Effector memory CD8-positive, alpha-beta T cell (primary cell): Measurements from ENCODE around the gene PSAT1.
A peak's percentile ranks its signal among the peaks of the same experiment; 100 is the strongest.
"Not testable (repeated sequence)": the region's sequence is repeated elsewhere in the genome, so short reads cannot be mapped to it uniquely, and the experiment has no call there.

ENCODE experiments used
- ATAC-seq: fragments of 150-1000 bp; cut with Tn5 transposase; replicated peaks from 2 replicates; pipeline ENCODE4 v1.10.0; 2021; ENCODE audit warnings: mild to moderate bottlenecking, moderate library complexity
- DNase-seq, 3 experiments: peaks; one replicate each; pipeline ENCODE4 v3.0.0; 2021
- H3K27ac Mint-ChIP-seq, 2 donors: one replicate each; pipeline ENCODE4 v1.8.0; 2022; ENCODE audit warnings: mild to moderate bottlenecking in 2 of 2, mixed read lengths in 2 of 2, moderate library complexity in 2 of 2
- H3K27me3 Mint-ChIP-seq, 2 donors: one replicate each; pipeline ENCODE4 v1.8.0; 2022; ENCODE audit warnings: mixed read lengths in 2 of 2
- H3K36me3 Mint-ChIP-seq: one replicate; pipeline ENCODE4 v1.8.0; 2022; ENCODE audit warnings: mild to moderate bottlenecking, moderate library complexity, mixed read lengths; ENCODE audit not compliant: insufficient read depth
- H3K4me1 Mint-ChIP-seq, 2 donors: one replicate each; pipeline ENCODE4 v1.8.0; 2022; ENCODE audit warnings: low read depth in 2 of 2, mixed read lengths in 2 of 2
- H3K4me3 Mint-ChIP-seq, 2 donors: one replicate each; pipeline ENCODE4 v1.8.0; 2022; ENCODE audit warnings: mild to moderate bottlenecking in 2 of 2, mixed read lengths in 2 of 2, moderate library complexity in 2 of 2
- H3K9me3 Mint-ChIP-seq, 2 donors: one replicate each; pipeline ENCODE4 v1.8.0; 2022; ENCODE audit warnings: mixed read lengths in 2 of 2

The PSAT1 gene

DNA sequence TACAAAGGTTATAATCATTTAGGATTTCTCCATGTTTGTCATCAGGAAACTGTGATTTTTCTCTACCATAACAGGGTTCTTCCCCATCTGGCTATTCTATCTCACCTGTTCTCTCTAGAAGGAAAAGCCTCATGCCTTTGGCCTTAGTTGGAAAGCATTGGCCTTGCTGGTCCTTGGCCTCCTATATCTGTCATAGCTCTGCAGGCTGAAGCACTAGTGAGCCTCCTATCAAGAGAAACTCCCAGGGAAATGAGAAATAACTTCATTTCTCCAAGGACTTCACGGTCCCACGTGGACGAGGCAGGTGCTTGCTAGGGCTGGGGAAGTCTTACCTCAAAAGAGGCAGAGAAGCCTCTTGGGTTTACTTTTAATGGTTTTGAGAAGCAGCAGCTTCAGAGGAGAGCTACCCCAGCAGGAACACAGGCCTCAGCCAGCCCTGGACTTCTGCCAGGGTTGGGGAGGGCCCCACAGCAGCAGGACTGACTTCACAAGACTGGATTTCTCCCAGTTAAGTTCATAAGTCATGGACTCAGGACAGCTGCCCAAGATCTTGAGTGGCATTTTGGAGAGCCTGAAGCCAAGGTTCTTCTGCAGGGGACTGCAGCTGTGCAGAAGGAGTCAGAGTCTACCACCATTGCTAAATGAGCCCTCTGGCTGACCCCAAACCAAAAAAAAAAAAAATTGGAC is 15.8 kb upstream of the PSAT1 start:
- ATAC-seq = no peak
- Mint-ChIP-seq H3K36me3 (no peaks in the 10 kb centered on the region), H3K27me3 (peaks cover 0 to 5% of the 10 kb centered on the region in 2 donors), H3K4me1 (no peaks in the 10 kb centered on the region), H3K9me3 (peaks cover 0 to 1% of the 10 kb centered on the region in 2 donors), H3K4me3 (no peak overlapping the region), H3K27ac (no peak overlapping the region)
- DNase-seq = no peak

DNA sequence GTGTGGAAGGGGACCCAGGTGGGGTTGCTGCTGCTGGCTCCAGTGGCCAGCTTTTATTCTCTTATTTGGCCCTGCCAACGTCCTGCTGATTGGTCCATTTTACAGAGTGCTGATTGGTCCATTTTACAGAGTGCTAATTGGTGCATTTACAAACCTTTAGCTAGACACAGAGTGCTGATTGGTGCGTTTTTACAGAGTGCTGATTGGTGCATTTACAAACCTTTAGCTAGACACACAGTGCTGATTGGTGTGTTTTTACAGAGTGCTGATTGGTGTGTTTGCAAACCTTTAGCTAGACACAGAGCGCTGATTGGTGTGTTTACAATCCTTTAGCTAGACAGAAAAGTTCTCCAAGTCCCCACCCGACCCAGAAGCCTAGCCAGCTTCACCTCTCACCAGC is 12.7 kb upstream of the PSAT1 start:
- H3K36me3 Mint-ChIP-seq, H3K4me1 Mint-ChIP-seq, H3K27me3 Mint-ChIP-seq, H3K9me3 Mint-ChIP-seq, H3K27ac Mint-ChIP-seq, ATAC-seq, DNase-seq, H3K4me3 Mint-ChIP-seq: not testable (repeated sequence)

DNA sequence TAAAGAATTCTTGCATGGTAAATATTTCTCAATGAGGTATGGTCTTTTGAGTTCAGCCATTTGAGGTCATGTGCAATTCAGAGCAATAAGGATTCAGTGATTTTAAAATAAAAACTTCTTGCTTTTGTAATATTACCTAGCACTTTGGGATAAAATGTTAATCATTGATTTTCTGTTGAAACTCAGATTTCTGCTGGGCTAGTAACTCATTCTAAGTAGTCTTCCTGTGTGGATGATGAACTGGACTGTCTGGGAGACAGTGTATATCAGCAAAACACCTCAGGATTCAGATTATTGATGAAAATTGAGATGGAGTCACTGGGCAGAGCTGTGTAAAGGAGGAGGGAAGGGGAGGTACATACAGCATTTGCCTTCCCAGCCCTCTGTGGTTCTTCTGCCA is 10.8 kb upstream of the PSAT1 start:
- ATAC-seq (no peak), DNase-seq (no peak)
- peaks cover 0 to 1% of the 10 kb centered on the region in 2 donors for H3K9me3 Mint-ChIP-seq
- no peak overlapping the region for H3K4me3 Mint-ChIP-seq
- no peaks in the 10 kb centered on the region for H3K4me1 Mint-ChIP-seq
- no peak overlapping the region for H3K27ac Mint-ChIP-seq
- H3K27me3 Mint-ChIP-seq = peaks cover 0 to 5% of the 10 kb centered on the region in 2 donors
- H3K36me3 Mint-ChIP-seq = no peaks in the 10 kb centered on the region

DNA sequence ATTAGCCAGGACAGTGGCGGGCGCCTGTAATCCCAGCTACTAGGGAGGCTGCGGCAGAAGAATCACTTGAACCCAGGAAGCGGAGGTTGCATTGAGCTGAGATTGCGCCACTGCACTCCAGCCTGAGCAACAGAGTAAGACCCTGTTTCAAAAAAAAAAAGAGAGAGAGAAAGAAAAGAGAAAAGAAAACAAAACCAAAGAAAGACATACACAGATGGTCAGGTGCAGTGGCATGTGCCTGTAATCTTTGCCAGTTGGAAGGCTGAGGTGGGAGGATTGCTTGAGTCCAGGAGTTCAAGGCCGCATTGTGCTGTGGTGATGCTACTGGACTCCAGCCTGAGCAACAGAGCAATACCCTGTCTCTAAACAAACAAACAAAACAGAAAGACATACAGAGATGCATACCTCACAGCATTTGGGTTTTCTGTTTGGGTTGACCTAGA is 10.0 kb upstream of the PSAT1 start:
- Mint-ChIP-seq H3K27me3 (peaks cover 0 to 5% of the 10 kb centered on the region in 2 donors), H3K4me1 (no peaks in the 10 kb centered on the region), H3K4me3 (no peak overlapping the region), H3K36me3 (no peaks in the 10 kb centered on the region), H3K9me3 (peaks cover 0 to 1% of the 10 kb centered on the region in 2 donors), H3K27ac (no peak overlapping the region)
- DNase-seq (no peak), ATAC-seq (no peak)

DNA sequence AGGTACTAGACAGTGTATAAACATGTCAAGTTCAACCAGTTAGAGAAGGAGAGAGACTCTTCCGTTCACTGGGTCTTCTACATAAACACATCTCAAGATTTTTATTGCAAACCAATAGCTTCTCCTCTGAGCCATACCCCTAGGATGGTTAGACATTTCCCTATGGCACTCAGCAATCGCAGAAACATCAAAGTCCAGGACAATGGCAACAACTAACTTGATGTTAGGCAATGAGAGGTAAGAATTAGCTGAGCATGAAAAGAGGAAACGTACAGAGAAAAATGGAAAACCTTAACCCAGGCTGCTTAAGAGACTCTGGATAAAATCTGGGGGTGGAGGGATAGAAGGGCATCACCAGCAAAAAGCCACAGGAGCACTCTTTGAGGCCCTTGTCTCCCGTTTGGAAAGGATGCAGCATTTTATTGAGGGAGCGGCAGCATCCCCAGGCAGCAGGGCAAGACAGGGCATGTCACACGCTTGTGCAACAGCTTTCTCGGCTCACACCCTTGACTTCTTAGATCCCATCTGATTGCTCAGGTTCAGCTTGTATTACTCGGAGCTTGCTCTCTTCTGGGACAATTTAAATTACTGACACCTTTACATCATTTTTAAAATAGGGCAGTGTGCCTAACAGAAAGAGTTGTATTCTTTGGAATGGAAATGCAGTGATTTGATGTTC is 8.6 kb upstream of the PSAT1 start:
- H3K27me3 Mint-ChIP-seq = peaks cover 0 to 5% of the 10 kb centered on the region in 2 donors
- peaks cover 0 to 5% of the 10 kb centered on the region in 2 donors for H3K4me1 Mint-ChIP-seq
- H3K9me3 Mint-ChIP-seq = peaks cover 0 to 1% of the 10 kb centered on the region in 2 donors
- H3K4me3 Mint-ChIP-seq = no peak overlapping the region
- no peaks in the 10 kb centered on the region for H3K36me3 Mint-ChIP-seq
- ATAC-seq (no peak), DNase-seq (no peak)
- no peak overlapping the region for H3K27ac Mint-ChIP-seq

DNA sequence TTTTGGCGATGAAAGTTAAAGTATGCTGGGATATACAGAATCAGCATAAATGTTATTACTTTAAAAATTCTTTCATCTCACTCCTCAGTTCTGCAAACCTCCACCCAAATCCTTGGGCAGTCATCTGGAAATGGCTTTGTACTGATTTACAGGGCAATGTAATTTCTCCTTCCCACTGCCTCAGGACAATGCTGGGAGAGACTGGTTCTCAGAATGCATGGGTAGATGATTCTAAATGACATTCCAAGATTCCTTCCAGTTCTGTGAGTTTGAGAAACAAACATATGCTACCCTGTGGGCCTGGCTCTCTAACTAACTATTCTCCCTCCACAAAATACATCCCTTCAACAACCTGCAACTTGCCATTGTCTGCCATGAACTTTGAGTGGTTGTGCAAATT is 7.5 kb upstream of the PSAT1 start:
- Mint-ChIP-seq H3K4me1 (peaks cover 0 to 5% of the 10 kb centered on the region in 2 donors), H3K4me3 (no peak overlapping the region), H3K27ac (no peak overlapping the region), H3K9me3 (no peaks in the 10 kb centered on the region), H3K27me3 (peaks cover 0 to 5% of the 10 kb centered on the region in 2 donors), H3K36me3 (no peaks in the 10 kb centered on the region)
- no peak for DNase-seq
- ATAC-seq = no peak

DNA sequence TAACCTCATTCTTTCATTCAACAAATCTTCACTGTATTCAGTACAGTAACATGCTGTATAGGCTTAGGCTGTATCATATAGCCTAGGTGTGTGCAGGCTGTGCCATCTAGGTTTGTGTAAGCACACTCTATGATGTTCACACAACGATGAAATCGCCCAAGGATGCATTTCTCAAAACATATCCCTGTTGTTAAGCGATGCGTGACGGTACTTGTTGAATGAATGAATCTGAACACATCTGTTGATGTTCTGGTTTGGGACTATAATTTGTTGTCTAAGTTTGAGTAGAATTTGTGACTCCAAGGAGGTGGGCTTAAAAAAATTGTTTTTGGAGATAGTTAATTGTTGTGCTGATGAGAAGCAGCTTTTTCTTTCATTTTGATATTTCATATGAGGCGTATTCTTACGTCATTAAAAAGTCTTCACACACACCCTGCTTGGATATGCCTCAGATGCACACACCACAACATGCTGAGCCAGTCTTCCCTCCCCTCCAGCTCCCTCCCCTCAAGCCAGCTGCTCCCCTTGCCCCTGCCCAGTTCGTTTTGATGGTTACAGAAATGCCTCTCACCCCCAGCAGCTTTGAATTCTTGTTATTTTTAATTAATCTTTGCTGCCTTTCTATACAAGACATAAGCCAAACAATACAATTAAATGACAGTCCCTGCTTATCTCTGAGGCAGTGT is 5.5 kb upstream of the PSAT1 start:
- Mint-ChIP-seq H3K9me3 (no peaks in the 10 kb centered on the region), H3K4me3 (no peak overlapping the region), H3K27me3 (no peaks in the 10 kb centered on the region)

DNA sequence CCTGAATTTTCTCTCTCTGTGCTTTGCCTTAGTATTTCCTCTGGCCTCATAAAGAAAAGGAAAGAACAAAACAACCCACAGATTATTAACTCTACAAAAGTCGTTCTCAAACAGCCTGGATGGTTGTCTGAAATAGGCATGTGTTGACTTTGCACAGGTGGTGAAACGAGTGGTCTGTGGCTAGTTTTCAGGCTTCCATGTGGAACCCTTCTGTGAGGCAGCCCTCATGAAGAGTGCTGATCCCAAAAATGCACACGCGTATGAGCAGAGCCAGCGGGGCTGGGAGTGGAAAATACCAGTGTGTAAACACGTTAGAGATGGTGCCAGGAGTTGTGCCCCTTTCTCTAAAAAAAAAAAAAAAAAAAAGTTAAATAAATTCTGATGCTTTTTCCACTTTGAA is 4.9 kb upstream of the PSAT1 start:
- H3K27ac Mint-ChIP-seq = no peak overlapping the region
- peaks cover 9 to 12% of the 10 kb centered on the region in 2 donors for H3K4me1 Mint-ChIP-seq
- peaks cover 6% of the 10 kb centered on the region for H3K36me3 Mint-ChIP-seq
- ATAC-seq (no peak), DNase-seq (no peak)
- no peaks in the 10 kb centered on the region for H3K9me3 Mint-ChIP-seq
- no peak overlapping the region for H3K4me3 Mint-ChIP-seq
- H3K27me3 Mint-ChIP-seq = no peaks in the 10 kb centered on the region

More for the DNA sequence above, 5.5 kb upstream of the PSAT1 start:
- Mint-ChIP-seq H3K27ac (no peak overlapping the region), H3K4me1 (peaks cover 3 to 8% of the 10 kb centered on the region in 2 donors), H3K36me3 (peaks cover under 1% of the 10 kb centered on the region)
- ATAC-seq = no peak
- DNase-seq = no peak

DNA sequence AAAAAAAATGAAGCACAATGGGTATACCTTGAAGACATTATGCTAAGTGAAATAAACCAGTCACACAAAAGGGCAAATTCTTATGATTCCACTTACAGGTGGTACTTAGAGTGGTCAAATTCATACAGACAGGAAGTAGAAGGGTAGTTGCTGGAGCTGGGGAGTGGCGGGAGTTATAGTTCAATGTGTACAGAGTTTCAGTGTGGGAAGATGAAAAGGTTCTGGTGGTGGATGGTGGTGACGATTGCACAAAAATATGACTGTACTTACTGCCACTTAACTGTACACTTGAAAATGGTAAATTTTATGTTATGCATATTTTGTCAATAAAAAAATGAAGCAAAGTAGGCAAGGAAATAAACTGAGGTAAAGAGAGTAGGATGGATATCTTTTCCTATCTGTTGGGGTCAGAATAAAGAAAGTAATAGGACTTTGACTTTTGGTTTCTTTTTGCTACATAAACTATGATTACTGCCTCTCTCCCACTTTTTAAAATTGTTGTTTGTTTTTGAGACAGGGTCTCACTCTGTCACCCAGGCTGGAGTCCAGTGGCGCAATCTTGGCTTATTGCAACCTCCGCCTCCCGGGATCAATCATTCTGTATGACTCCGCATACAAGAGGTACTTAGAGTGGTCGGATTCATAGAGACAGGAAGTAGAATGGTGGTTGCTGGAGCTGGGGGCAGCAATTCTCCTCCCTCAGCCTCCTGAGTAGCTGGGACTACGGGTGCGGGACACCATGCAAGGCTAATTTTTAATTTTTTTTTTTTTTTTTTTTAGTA is 4.0 kb upstream of the PSAT1 start:
- no peak for ATAC-seq
- peak overlapping the region in 1 of 2 donors; percentile 32 for H3K4me3 Mint-ChIP-seq

DNA sequence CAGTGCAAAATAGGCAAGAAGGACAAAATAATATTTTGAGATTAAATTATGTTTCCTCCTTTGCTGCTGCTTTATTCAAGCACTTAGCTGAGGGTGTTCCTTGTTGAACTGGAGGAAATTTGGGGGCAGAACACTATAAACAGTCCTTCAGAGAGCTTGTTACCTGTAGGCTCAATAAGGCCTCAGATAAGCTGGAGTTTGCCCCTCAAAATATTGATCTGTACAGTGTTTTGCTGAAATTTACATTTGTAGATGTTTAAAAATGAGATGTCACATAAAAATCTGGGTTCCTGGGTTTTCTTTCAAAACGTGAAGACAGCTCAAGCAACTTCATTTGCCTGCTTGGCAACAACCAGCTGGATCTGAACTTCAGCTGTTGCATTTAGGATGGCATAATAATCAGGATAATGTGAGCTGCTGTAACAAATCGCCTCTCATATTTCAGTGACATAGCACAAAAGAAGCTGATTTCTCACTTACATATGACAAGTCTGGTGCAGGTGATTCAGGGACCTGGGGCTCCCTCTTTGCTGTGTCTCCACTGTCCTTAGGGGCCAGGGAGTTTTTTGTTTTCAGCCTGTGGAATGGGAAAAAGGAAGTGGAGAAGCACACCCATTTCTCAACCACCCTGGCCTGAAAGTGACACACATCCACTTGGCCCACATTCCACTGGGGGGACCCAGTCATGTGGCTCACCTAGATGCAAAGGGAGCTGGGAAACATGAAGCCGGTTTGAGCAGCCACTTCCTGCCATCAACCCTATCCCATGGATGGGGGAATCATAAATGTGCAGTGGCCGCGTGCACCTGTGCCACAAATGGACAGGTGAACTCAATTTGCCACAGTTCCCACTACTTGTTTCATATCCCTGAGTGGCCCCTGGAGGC is 2.4 kb upstream of the PSAT1 start:
- H3K4me3 Mint-ChIP-seq = peak overlapping the region in 1 of 2 donors; percentile 27
- H3K36me3 Mint-ChIP-seq = peaks cover 8% of the 10 kb centered on the region
- H3K27ac Mint-ChIP-seq = peak overlapping the region in 1 of 2 donors; percentile 52
- no peak for ATAC-seq
- H3K9me3 Mint-ChIP-seq = no peaks in the 10 kb centered on the region
- peaks cover 17 to 22% of the 10 kb centered on the region in 2 donors for H3K4me1 Mint-ChIP-seq
- H3K27me3 Mint-ChIP-seq = no peaks in the 10 kb centered on the region
- DNase-seq = no peak

More for the DNA sequence above, 4.0 kb upstream of the PSAT1 start:
- Mint-ChIP-seq H3K27ac (no peak overlapping the region), H3K36me3 (peaks cover 8% of the 10 kb centered on the region), H3K27me3 (no peaks in the 10 kb centered on the region), H3K9me3 (no peaks in the 10 kb centered on the region), H3K4me1 (peaks cover 16% of the 10 kb centered on the region in 2 donors)
- no peak for DNase-seq

DNA sequence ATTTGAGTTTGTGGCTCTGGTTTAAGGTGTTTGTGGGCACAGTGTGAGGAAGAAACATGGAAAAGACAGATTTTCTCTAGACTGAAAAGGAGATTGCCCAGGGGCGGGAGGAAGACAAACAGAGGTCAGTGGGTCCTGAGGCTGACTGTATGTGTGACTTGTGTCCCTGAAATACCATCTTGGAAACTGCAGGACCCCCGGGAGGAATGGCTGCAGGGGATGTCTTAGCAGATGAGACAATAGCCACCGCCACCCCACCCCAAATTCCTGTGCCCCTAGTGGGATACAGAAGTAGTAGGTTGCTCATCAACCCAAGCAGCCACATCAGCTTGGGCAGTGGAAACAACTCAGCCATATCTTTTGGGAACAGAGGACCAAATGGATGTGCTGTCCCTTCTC is 1.7 kb upstream of the PSAT1 start:
- H3K4me1 Mint-ChIP-seq = peaks cover 17 to 22% of the 10 kb centered on the region in 2 donors
- H3K4me3 Mint-ChIP-seq = peak overlapping the region in 1 of 2 donors; percentile 27
- H3K9me3 Mint-ChIP-seq = no peaks in the 10 kb centered on the region
- DNase-seq = no peak
- H3K27ac Mint-ChIP-seq = no peak overlapping the region
- ATAC-seq = no peak
- H3K27me3 Mint-ChIP-seq = no peaks in the 10 kb centered on the region
- H3K36me3 Mint-ChIP-seq = peaks cover 8% of the 10 kb centered on the region

DNA sequence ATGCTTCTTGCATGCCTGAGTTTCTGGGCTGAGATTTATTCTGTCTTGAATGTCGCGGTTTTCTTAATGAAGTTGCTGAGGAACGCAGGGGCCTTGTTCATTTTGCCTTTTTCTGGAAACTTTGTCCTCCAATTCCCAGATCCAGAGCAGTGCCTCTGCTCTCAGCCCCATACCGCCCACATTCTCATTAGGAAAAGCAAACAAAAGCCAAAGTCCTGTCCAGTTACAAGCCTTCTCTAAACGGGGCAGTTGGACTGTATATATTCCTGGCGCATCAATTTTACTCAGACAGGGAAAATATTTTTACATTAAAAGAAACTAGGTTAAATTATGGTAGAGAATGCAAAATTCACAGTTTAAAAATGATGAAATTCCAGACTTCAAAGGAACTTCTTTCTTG is 1.2 kb upstream of the PSAT1 start:
- ATAC-seq = no peak
- H3K4me3 Mint-ChIP-seq = peak overlapping the region; percentile 85 to 93
- peak overlapping the region in 1 of 2 donors; percentile 82 for H3K27ac Mint-ChIP-seq

More for the DNA sequence above, 1.2 kb upstream of the PSAT1 start:
- H3K4me1 Mint-ChIP-seq = peaks cover 17 to 22% of the 10 kb centered on the region in 2 donors
- no peaks in the 10 kb centered on the region for H3K9me3 Mint-ChIP-seq
- peaks cover 8% of the 10 kb centered on the region for H3K36me3 Mint-ChIP-seq
- DNase-seq = no peak
- no peaks in the 10 kb centered on the region for H3K27me3 Mint-ChIP-seq
